Mucosa of gallbladder (tissue), 1 donor: ENCODE measurements around the gene IGFL1. TPM values are rescaled to one million over a fixed set of nuclear protein-coding genes. Genes with fewer than 3 reads are reported as not detected.
"Not testable (repeated sequence)": the region's sequence is repeated elsewhere in the genome, so short reads cannot be mapped to it uniquely, and the experiment has no call there.

ENCODE experiments used
- DNase-seq: peaks from one replicate; pipeline ENCODE4 v3.0.0-alpha.2; 2020; ENCODE audit warnings: low spot score
- total RNA-seq: library from RNA; stranded (reverse); gene quantifications from one replicate; pipeline ENCODE4 v1.2.1, GENCODE V29; 2021
- donor health status: DM: no; HTN: no; CAD: no.

The IGFL1 gene
- total RNA-seq, 1 donor from 2014 or later, result not detected

- no peak for DNase-seq
These were observed 41.1 kb downstream of the IGFL1 start for GRCh38 chr19:46270521-46271256.

DNA sequence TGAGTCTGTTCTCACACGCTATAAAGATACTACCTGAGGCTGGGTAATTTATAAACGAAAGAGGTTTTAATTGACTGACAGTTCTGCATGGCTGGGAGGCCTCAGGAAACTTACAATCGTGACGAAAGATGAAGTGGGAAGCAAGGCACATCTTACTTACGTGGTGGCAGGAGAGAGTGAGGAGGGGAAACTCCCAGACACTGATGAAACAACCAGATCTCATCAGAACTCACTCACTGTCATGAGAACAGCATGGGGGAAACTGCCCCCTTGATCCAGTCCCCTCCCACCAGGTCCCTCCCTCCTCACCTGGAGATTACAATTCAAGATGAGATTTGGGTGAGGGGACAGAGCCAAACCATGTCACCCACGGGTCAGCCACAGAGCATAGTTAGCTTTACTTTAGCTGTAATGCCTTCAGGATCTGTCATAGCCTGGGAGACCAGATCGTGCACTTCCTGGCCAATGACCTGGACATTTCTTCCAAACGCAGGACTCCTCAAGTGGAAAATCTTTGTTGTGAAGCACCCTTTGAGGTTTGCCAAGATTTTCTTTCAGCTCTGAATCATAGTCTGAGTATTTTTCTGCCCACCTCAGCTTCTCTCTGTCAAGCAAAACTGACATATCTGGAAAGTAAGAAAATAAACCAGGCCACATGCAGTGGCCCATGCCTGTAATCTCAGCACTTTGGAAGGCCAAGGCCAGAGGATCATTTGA, 42.1 kb downstream of the IGFL1 start:
- DNase-seq, result no peak

GRCh38 chr19:46273931-46274330, 44.4 kb downstream of the IGFL1 start:
- DNase-seq, result not testable (repeated sequence)

DNA sequence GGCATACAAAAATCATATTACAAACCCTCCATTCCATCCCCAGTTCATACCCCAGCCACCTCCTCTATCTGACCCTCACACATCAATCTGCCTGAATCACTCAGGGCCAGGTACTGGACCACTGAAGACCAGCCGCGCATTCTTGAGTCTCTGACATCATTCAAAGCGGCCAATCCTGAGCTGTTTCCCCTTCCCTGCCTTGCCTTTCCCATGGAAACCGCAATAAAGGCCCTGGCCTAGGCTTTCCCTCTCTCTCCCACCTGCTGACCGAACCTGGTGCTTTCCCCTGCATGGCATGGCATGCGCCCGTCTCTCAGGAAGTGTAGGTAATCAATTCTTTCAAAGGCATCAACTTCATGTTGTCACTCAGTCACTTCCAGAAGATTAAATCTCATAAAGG, 49.6 kb downstream of the IGFL1 start:
- DNase-seq, result no peak

Other genes starting within 250 kb of the IGFL1 start
- gene CCDC61, start 234.3 kb upstream of the IGFL1 start, total RNA-seq, result 24.1 TPM
- gene PGLYRP1, start 206.7 kb upstream of the IGFL1 start, total RNA-seq, result not detected
- not detected for gene IGFL4, start 188.7 kb upstream of the IGFL1 start, total RNA-seq
- gene IGFL3, start 105.1 kb upstream of the IGFL1 start, total RNA-seq, result not detected
- gene IGFL2, start 81.5 kb upstream of the IGFL1 start, total RNA-seq, result not detected
- gene HIF3A, start 67.3 kb downstream of the IGFL1 start, total RNA-seq, result 52.0 TPM
- 66.2 TPM for gene PPP5C, start 117.3 kb downstream of the IGFL1 start, total RNA-seq
- gene CCDC8, start 183.8 kb downstream of the IGFL1 start, total RNA-seq, result 8.5 TPM
- gene PNMA8C, start 199.2 kb downstream of the IGFL1 start, total RNA-seq, result 1.4 TPM
- 9.6 TPM for gene PNMA8A, start 241.8 kb downstream of the IGFL1 start, total RNA-seq